GM18951 (cell line): ENCODE measurements around the gene PARP1.
"Not testable (repeated sequence)": the region's sequence is repeated elsewhere in the genome, so short reads cannot be mapped to it uniquely, and the experiment has no call there.

Source experiments
- POLR2A ChIP-seq: IDR thresholded peaks from 4 replicates; pipeline ENCODE4 v1.6.1; 2011; ENCODE audit warnings: mild to moderate bottlenecking; ENCODE audit not compliant: insufficient read length, insufficient read depth; ENCODE audit errors: extremely low read depth
- in situ Hi-C: fragments of 300-500 bp; cut with MboI; formaldehyde crosslinking; loops from one replicate; pipeline ENCODE4 v1.12.0; 2022; ENCODE audit warnings: low sequenced_read_pairs, mixed read lengths, inconsistent platforms; ENCODE audit not compliant: unreplicated experiment

PARP1 gene

GRCh38 chr1:226436855-226437491 is 29.1 kb upstream of the PARP1 start:
- no peak for TF ChIP-seq POLR2A
- in situ Hi-C loops, result no loop called here

GRCh38 chr1:226436472-226436854 is 28.6 kb upstream of the PARP1 start:
- in situ Hi-C loops, result no loop called here

GRCh38 chr1:226433341-226433720 is 25.4 kb upstream of the PARP1 start:
- in situ Hi-C loops, result no loop called here
- no peak for TF ChIP-seq POLR2A

More at GRCh38 chr1:226436472-226436854, 28.6 kb upstream of the PARP1 start:
- TF ChIP-seq POLR2A, result no peak

GRCh38 chr1:226432586-226433340 is 24.9 kb upstream of the PARP1 start:
- in situ Hi-C loops, result no loop called here
- TF ChIP-seq POLR2A, result no peak

GRCh38 chr1:226431898-226432297 is 24.0 kb upstream of the PARP1 start:
- in situ Hi-C loops, result not testable (repeated sequence)

- no peak for TF ChIP-seq POLR2A
- in situ Hi-C loops, result no loop called here
These were observed 22.2 kb upstream of the PARP1 start for GRCh38 chr1:226429858-226430715.

- TF ChIP-seq POLR2A, result no peak
- in situ Hi-C loops, result no loop called here
These were observed 21.0 kb upstream of the PARP1 start for GRCh38 chr1:226428791-226429461.

GRCh38 chr1:226428348-226428747 is 20.5 kb upstream of the PARP1 start:
- TF ChIP-seq POLR2A, result no peak
- in situ Hi-C loops, result no loop called here

GRCh38 chr1:226427131-226427530 is 19.2 kb upstream of the PARP1 start:
- no peak for TF ChIP-seq POLR2A
- in situ Hi-C loops, result no loop called here

GRCh38 chr1:226426395-226426794 is 18.5 kb upstream of the PARP1 start:
- in situ Hi-C loops, result not testable (repeated sequence)

- no peak for TF ChIP-seq POLR2A
- in situ Hi-C loops, result no loop called here
These were observed 17.6 kb upstream of the PARP1 start for GRCh38 chr1:226425431-226426031.

GRCh38 chr1:226425004-226425378 is 17.1 kb upstream of the PARP1 start:
- in situ Hi-C loops, result no loop called here
- no peak for TF ChIP-seq POLR2A

GRCh38 chr1:226424221-226425003 is 16.5 kb upstream of the PARP1 start:
- no peak for TF ChIP-seq POLR2A
- in situ Hi-C loops, result no loop called here
